Testis (tissue), 2 donors: ENCODE results near the gene CCDC50.

Experiments used
- POLR2A ChIP-seq: fragments of 450-650 bp; IDR thresholded peaks from one replicate; pipeline ENCODE4 v1.6.1; 2017; ENCODE audit warnings: antibody characterized with exemption, mild to moderate bottlenecking, moderate library complexity
- TF ChIP-seq, protein P1 (sequence below), 3 experiments: fragments of 450-650 bp in 2 of 3; fragments of 200-600 bp in 1 of 3; sonication (generic) in 1 of 3; IDR thresholded peaks; one replicate each; pipeline ENCODE4 v1.5.1; 2016 to 2019; ENCODE audit warnings: antibody characterized with exemption in 3 of 3, mild to moderate bottlenecking in 2 of 3, moderate library complexity in 1 of 3

DNA sequence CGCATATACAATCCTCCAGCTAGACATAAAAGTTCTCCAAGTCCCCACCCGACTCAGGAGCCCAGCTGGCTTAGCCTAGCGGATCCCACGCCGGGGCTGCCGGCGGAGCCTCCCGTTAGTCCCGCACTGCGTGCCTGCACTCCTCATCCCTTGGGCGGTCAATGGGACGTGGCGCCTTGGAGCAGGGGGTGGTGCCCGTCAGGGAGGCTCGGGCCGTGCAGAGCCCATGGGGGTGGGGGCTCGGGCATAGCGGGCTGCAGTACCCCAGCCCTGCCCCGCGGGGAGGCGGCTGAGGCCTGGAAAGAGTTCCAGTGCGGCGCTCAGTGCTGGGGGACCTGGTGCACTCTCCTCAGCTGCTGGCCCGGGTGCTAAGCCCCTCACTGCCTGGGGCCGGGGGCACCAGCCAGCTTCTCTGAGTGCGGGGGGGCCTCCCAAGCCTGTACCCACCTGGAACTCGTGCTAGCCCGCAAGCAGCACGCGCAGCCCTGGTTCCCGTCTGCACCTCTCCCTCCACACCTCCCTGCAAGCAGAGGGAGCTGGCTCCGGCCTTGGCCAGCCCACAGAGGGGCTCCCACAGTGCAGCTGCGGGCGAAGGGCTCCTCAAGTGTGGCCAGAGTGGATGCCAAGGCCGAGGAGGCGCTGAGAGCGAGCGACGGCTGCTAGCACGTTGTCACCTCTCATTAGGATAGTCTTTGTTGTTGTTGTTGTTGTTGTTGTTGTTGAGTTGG, 12.2 kb upstream of the CCDC50 start:
- TF ChIP-seq, protein P1, sequence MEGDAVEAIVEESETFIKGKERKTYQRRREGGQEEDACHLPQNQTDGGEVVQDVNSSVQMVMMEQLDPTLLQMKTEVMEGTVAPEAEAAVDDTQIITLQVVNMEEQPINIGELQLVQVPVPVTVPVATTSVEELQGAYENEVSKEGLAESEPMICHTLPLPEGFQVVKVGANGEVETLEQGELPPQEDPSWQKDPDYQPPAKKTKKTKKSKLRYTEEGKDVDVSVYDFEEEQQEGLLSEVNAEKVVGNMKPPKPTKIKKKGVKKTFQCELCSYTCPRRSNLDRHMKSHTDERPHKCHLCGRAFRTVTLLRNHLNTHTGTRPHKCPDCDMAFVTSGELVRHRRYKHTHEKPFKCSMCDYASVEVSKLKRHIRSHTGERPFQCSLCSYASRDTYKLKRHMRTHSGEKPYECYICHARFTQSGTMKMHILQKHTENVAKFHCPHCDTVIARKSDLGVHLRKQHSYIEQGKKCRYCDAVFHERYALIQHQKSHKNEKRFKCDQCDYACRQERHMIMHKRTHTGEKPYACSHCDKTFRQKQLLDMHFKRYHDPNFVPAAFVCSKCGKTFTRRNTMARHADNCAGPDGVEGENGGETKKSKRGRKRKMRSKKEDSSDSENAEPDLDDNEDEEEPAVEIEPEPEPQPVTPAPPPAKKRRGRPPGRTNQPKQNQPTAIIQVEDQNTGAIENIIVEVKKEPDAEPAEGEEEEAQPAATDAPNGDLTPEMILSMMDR (IDR thresholded peaks at IDR 0.05) = no peak
- TF ChIP-seq POLR2A = no peak
